HG02884 (cell line): ENCODE results near the gene HERPUD1.
"Not testable (repeated sequence)": the region's sequence is repeated elsewhere in the genome, so short reads cannot be mapped to it uniquely, and the experiment has no call there.

ENCODE experiments used
- ATAC-seq: cut with Tn5 transposase; IDR thresholded peaks from one replicate; pipeline ENCODE4 v1.9.1; 2021; ENCODE audit warnings: mild to moderate bottlenecking, moderate library complexity; ENCODE audit not compliant: unreplicated experiment

The HERPUD1 gene

GRCh38 chr16:56953006-56953405 is 21.1 kb downstream of the HERPUD1 start:
- ATAC-seq: no peak

GRCh38 chr16:56956076-56956475 is 24.1 kb downstream of the HERPUD1 start:
- ATAC-seq: no peak

GRCh38 chr16:56956756-56957155 is 24.8 kb downstream of the HERPUD1 start:
- ATAC-seq: no peak

- no peak for ATAC-seq
Observed at GRCh38 chr16:56960681-56961281, 28.8 kb downstream of the HERPUD1 start.

GRCh38 chr16:56961386-56961785 is 29.4 kb downstream of the HERPUD1 start:
- ATAC-seq: no peak

- no peak for ATAC-seq
Observed at GRCh38 chr16:56961851-56962281, 29.9 kb downstream of the HERPUD1 start, which contains the start of gene CETP. Gene CETP, plus strand, starts transcription at chr16:56961950. Its CDS starts 30 bp downstream, at chr16:56961980.

- no peak for ATAC-seq
Observed at GRCh38 chr16:56964243-56965148, 32.6 kb downstream of the HERPUD1 start.

- ATAC-seq: no peak
Observed at GRCh38 chr16:56965149-56966092, 33.5 kb downstream of the HERPUD1 start.

- no peak for ATAC-seq
Observed at GRCh38 chr16:56966093-56966475, 34.1 kb downstream of the HERPUD1 start.

GRCh38 chr16:56967733-56968132 is 35.8 kb downstream of the HERPUD1 start:
- ATAC-seq: no peak

GRCh38 chr16:56969769-56970168 is 37.8 kb downstream of the HERPUD1 start:
- ATAC-seq: no peak

- ATAC-seq: peak; percentile 68
Observed at GRCh38 chr16:56970934-56971767, 39.2 kb downstream of the HERPUD1 start.

- no peak for ATAC-seq
Observed at GRCh38 chr16:56971768-56972043, 39.8 kb downstream of the HERPUD1 start.

GRCh38 chr16:56972403-56973293 is 40.7 kb downstream of the HERPUD1 start:
- no peak for ATAC-seq

GRCh38 chr16:56973294-56973689 is 41.4 kb downstream of the HERPUD1 start:
- no peak for ATAC-seq

GRCh38 chr16:56973899-56974298 is 42.0 kb downstream of the HERPUD1 start:
- ATAC-seq: not testable (repeated sequence)

- ATAC-seq: no peak
Observed at GRCh38 chr16:56974549-56975300, 42.8 kb downstream of the HERPUD1 start.

- ATAC-seq: no peak
Observed at GRCh38 chr16:56975714-56976113, 43.8 kb downstream of the HERPUD1 start.

GRCh38 chr16:56977216-56977615 is 45.3 kb downstream of the HERPUD1 start:
- ATAC-seq: no peak
